Measurements from ENCODE around the gene CDIPT.
"Not testable (repeated sequence)": the region's sequence is repeated elsewhere in the genome, so short reads cannot be mapped to it uniquely, and the experiment has no call there.

Gene CDIPT

GRCh38 chr16:29862884-29863668 lies at the start of gene CDIPT:
Gene CDIPT (minus strand): TSS chr16:29863226. CDS start chr16:29862857, 369 bp downstream.
- DNase-seq (ENCODE audit: low read depth in 4 of 4, low spot score in 1 of 4) = peak; percentile 76 to 89 (median 86)

- DNase-seq (ENCODE audit: low read depth in 4 of 4, low spot score in 1 of 4) = no peak
Measured at GRCh38 chr16:29912087-29912486, 49.1 kb upstream of the CDIPT start.

- DNase-seq (ENCODE audit: low read depth in 4 of 4, low spot score in 1 of 4) = no peak
Measured at GRCh38 chr16:29911676-29912010, 48.6 kb upstream of the CDIPT start.

DNA sequence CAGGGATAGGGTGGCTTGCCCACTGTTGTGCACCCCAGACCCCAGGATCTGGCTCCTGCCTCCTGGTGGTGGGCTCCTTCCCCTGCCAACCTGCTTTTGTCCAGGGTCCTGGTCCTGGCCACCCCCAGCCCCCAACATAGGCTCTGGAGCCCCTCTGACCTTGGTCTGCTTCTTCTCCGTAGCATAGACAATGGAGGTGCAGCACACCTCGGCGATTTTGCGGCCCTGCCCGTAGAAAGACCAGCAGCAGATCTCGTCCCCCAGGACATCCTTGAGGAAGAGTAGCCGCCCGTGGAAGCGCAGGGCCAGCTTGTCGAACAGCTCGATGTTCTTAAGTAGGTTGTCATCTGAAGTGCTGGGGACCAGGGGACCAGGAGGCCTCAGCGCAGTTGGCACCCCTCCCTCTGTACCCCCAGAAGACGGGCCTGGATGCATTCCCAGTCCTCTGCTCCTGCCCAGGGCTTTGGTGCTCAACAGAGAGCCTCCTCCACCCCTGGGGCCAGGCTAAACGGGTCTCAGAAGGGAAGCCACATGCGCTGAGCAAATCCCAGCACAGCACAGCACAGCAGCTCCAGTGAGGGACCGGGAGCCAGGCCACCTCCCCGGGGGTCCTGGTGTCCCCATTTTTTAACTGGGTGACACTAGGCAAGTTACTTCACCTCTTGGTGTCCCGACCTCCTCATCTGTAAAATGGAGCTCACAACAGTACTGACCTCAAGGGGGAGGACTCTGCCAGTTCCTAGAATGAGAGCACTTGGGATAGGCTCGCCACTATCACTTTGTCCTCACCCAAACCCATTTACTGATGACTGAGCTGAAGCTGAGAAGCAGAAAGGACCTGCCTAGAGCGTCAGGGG lies 48.0 kb upstream of the CDIPT start:
- no peak for DNase-seq (ENCODE audit: low read depth in 4 of 4, low spot score in 1 of 4)

GRCh38 chr16:29909851-29910250 lies 46.8 kb upstream of the CDIPT start:
- DNase-seq (ENCODE audit: low read depth in 4 of 4, low spot score in 1 of 4) = not testable (repeated sequence)

DNA sequence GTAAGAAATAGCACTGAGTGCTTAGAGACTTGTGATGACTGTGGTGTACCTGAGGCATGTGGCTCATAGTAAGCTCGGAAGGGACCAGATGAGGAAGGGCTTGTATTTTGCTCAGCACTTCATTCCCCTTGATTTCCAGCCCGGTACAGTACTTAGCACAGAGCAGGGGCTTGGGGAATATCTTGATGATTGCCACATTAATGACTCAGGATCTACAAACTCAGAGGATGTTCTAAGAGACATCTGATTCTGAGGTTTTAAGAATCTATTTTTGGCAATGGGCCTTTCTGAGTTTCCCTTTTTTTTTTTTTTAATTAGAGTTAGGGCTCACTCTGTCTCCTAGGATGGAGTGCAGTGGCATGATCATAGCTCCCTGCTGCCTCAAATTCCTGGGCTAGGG lies 46.4 kb upstream of the CDIPT start:
- DNase-seq (ENCODE audit: low read depth in 4 of 4, low spot score in 1 of 4) = no peak

DNA sequence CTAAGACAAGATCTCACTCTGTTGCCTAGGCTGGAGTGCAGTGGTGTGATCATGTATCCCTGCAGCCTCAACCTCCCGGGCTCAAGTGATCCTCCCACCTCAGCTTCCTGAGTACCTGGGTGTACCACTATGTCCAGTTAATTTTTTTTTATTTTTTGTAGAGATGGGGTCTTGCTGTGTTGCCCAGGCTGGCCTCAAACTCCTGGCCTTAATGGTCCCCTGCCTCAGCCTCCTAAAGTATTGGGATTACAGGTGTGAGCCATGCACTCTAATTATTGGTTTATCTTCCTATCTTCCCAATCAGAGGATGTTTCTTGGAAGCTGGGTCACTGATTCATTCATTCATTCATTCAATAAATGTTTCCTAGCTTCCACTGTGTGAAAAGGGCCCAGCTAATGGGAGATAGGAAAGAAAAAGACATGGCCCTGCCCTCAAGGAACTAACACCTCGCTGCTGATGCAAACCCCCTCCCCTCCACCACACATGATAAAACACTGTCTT lies 45.7 kb upstream of the CDIPT start:
- DNase-seq (ENCODE audit: low read depth in 4 of 4, low spot score in 1 of 4) = no peak

DNA sequence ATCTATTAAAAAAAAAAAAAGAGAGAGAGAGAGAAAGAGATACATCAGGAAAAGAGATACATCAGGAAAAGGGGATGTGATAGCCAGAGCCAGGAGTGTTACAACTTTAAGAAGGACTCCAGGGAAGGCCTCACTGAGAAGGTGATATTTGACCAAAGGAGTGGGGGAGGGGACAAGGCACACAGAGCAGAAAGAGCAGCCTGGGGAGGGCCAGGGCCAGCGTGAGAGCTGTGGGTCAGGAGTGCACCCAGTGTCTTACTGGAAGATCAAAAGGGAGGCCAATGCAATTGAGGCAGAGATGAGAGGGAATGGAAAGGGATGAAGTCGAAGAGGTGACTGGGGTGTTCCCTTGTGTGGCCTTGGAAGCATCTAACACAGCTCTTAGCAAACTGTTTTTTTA lies 44.9 kb upstream of the CDIPT start:
- no peak for DNase-seq (ENCODE audit: low read depth in 4 of 4, low spot score in 1 of 4)

DNA sequence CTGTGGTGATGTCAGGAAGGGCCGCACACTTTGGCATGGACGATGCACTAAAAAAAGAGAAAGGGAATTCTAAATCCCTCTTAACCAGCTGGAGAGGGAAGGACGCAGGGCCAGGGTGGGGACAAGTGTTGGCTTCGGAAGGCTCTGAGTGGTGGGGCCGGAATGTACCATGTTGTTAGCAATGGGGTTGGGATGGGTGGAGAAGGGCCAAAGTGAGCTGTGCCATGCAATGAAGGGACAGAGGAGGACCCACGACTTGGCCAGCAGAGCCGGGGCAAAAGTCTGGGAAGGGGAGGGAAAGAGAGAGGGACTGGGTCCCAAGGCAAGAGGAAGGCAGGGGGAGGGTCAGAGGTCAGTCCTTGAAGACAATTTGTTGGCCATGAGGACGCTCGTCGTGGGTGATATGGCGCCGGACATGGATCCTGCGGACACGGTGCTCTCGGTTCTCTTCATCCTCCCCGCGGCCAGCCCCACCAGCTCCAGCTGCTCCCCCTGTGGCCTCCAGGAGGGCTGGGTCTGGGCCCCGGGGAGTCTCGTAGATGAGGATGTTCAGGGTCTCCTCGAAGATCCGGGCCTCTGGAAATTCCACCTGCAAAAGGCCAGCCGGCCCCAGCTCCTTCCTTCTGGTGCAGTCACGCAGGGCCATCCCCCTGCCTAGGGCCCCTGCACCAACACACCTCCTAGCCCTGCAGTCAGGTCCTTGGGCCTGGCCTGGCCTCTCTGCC lies 43.7 kb upstream of the CDIPT start:
- DNase-seq (ENCODE audit: low read depth in 4 of 4, low spot score in 1 of 4) = no peak

DNA sequence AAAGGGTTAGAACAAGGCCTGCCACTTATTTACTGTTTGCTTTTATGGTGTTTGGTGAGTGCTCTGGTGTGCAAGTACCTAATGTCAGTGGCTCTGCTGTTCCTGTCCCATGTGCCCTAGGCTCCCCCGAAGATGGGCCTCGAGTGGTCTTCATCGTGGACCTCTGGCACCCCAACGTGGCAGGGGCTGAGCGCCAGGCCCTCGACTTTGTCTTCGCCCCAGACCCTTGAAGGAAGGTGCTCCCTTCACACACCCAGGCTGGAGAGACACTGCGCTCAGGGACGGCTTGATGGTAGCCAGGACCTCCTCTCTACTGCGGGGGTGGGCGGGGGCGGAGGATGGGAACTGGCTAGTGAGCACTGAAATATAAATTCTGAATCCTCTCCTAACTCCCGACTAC lies 42.6 kb upstream of the CDIPT start:
- no peak for DNase-seq (ENCODE audit: low read depth in 4 of 4, low spot score in 1 of 4)

GRCh38 chr16:29904947-29905346 lies 41.9 kb upstream of the CDIPT start:
- no peak for DNase-seq (ENCODE audit: low read depth in 4 of 4, low spot score in 1 of 4)

GRCh38 chr16:29903590-29903989 lies 40.6 kb upstream of the CDIPT start:
- no peak for DNase-seq (ENCODE audit: low read depth in 4 of 4, low spot score in 1 of 4)

DNA sequence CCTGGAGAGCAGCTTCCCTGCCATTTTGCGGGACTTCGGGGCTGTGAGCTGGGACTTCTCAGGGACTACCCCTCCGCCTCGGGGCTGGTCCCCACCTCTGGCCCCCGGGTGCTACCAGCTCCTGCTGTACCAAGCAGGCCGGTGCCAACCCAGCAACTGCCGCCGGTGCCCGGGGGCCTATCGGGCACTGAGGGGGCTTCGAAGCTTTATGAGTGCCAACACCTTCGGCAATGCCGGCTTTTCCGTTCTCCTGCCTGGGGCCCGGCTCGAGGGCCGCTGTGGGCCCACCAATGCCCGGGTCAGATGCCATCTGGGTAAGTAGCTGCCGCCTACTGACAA lies 38.5 kb upstream of the CDIPT start:
- DNase-seq (ENCODE audit: low read depth in 4 of 4, low spot score in 1 of 4) = no peak

DNA sequence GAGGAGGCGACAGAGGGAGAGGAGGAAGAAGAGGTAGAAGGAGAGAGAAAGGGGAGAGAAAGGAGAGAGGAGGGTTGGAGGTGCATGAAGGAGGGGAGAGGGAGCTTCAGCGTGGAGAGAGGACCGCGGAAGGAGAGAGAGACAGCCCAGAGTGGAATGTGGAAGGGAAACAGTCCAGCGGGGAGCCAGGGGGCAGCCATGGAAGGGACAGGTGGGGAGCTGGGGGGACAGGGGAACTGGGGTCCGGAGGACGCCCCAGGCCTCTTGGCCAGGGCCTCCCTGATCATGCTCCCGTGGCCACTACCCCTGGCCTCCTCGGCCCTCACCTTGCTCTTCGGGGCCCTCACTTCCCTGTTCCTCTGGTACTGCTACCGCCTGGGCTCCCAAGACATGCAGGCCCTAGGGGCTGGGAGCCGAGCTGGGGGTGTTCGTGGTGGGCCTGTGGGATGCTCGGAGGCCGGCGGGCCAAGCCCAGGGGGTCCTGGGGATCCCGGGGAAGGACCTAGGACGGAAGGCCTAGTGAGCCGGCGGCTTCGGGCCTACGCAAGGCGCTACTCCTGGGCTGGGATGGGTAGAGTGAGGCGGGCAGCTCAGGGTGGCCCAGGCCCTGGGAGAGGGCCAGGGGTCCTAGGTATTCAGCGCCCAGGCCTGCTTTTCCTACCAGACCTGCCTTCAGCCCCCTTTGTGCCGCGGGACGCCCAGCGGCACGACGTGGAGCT lies 38.0 kb upstream of the CDIPT start:
- no peak for DNase-seq (ENCODE audit: low read depth in 4 of 4, low spot score in 1 of 4)

- peak; percentile 57 to 68 (median 58) for DNase-seq (ENCODE audit: low read depth in 4 of 4, low spot score in 1 of 4)
Measured at GRCh38 chr16:29900102-29900887, 37.3 kb upstream of the CDIPT start, which contains the start of gene ASPHD1. Gene ASPHD1 (plus strand): TSS chr16:29900488. CDS start chr16:29900972, 484 bp downstream.

GRCh38 chr16:29899516-29900101 lies 36.6 kb upstream of the CDIPT start, which contains the start of gene SEZ6L2:
Gene SEZ6L2 (minus strand): TSS chr16:29899550. CDS start chr16:29899019, 531 bp downstream.
- DNase-seq (ENCODE audit: low read depth in 4 of 4, low spot score in 1 of 4) = peak in 2 of 4 experiments; percentile 21 to 88

GRCh38 chr16:29898804-29899515 lies 35.9 kb upstream of the CDIPT start:
- DNase-seq (ENCODE audit: low read depth in 4 of 4, low spot score in 1 of 4) = no peak

- DNase-seq (ENCODE audit: low read depth in 4 of 4, low spot score in 1 of 4) = no peak
Measured at GRCh38 chr16:29898135-29898803, 35.2 kb upstream of the CDIPT start.

Data from stimulated activated CD4-positive, alpha-beta T cell treated with anti-CD3 and anti-CD28 coated beads, Interleukin-1b, Interleukin-23, amount 100 ng/mL, for 24 hours (primary cell).